GM12878 (cell line): Measurements from ENCODE around the gene STAT3. TPM values are rescaled to one million over a fixed set of nuclear protein-coding genes. Genes with fewer than 3 reads are reported as not detected.

Source experiments
- ATAC-seq: fragments of 200-7000 bp; cut with Tn5 transposase; 3 replicates; pipeline ENCODE4 v1.9.1; 2020; ENCODE audit warnings: mild to moderate bottlenecking, moderate library complexity
- BruUV-seq: library from RNA; stranded (reverse); fragments of 400-500 nt; replicated peaks from 2 replicates; lab custom pipeline; 2021; lab: Mats Ljungman, UMichigan
- CTCF ChIA-PET: fragments of 300-600 bp; sonication (Branson Sonifier 250); formaldehyde crosslinking; extraction: SDS; loops from one replicate; lab custom pipeline; 2021; ENCODE audit warnings: inconsistent platforms; lab: Yijun Ruan, JAX
- POLR2A ChIA-PET: fragments of 350-600 bp; formaldehyde crosslinking; extraction: SDS; loops from one replicate; lab custom pipeline; 2021; ENCODE audit warnings: inconsistent platforms; lab: Charles Lee
- RAD21 ChIA-PET: fragments of 300-600 bp; sonication (Branson Sonifier 250); formaldehyde crosslinking; loops from one replicate; lab custom pipeline; 2023; ENCODE audit warnings: antibody characterized with exemption; ENCODE audit not compliant: unreplicated experiment; lab: Charles Lee
- SMC1A ChIA-PET: fragments of 300-600 bp; sonication (Branson Sonifier 250); formaldehyde crosslinking; loops from one replicate; lab custom pipeline; 2023; ENCODE audit not compliant: unreplicated experiment, uncharacterized antibody; lab: Charles Lee
- DNase-seq: peaks from one replicate; pipeline ENCODE4 v3.0.0-alpha.2; 2011; ENCODE audit warnings: low read depth, low spot score
- FAIRE-seq: peaks from 3 replicates; lab custom pipeline; 2011; peaks lifted over from hg19 to GRCh38; lab: Jason Lieb, UNC
- H2AFZ ChIP-seq: 2 replicates; pipeline ENCODE4 v1.6.0; 2011; ENCODE audit warnings: low read depth, low read length, control low read depth; ENCODE audit not compliant: control insufficient read depth
- H3K27ac ChIP-seq: 2 replicates; pipeline ENCODE4 v1.5.1; 2011; ENCODE audit warnings: control low read depth; ENCODE audit not compliant: control insufficient read depth, insufficient read depth
- H3K27me3 ChIP-seq, 2 experiments: replicated peaks in 1 of 2; 2 replicates each; pipeline versions ENCODE4 v1.6.0 to v1.6.1; 2011; ENCODE audit warnings: low read length in 1 of 2; ENCODE audit not compliant: control insufficient read depth in 2 of 2, insufficient read depth in 2 of 2
- H3K36me3 ChIP-seq, 2 experiments: 2 replicates each; pipeline ENCODE4 v1.5.1; 2011; ENCODE audit warnings: low read length in 1 of 2; ENCODE audit not compliant: control insufficient read depth in 2 of 2, insufficient read depth in 2 of 2
- H3K4me1 ChIP-seq: 2 replicates; pipeline ENCODE4 v1.6.1; 2011; ENCODE audit warnings: mild to moderate bottlenecking, low read length, moderate library complexity, mixed read lengths; ENCODE audit not compliant: control insufficient read depth, insufficient read depth
- H3K4me2 ChIP-seq: 2 replicates; pipeline ENCODE4 v1.6.0; 2011; ENCODE audit warnings: control low read depth; ENCODE audit not compliant: control insufficient read depth, insufficient read depth
- H3K4me3 ChIP-seq: fragments of 200-600 bp; sonication (generic); 2 replicates; pipeline ENCODE4 v1.5.1; 2016
- H3K79me2 ChIP-seq: 2 replicates; pipeline ENCODE4 v1.6.0; 2011; ENCODE audit warnings: low read length; ENCODE audit not compliant: control insufficient read depth, insufficient read depth
- H3K9ac ChIP-seq: 2 replicates; pipeline ENCODE4 v1.8.0; 2011; ENCODE audit warnings: low read length, control low read depth, mixed read lengths; ENCODE audit not compliant: control insufficient read depth, insufficient read depth
- H3K9me3 ChIP-seq: replicated peaks from 3 replicates; pipeline ENCODE4 v1.5.1; 2011; ENCODE audit warnings: mild to moderate bottlenecking, low read length; ENCODE audit not compliant: control insufficient read depth, insufficient read depth
- H4K20me1 ChIP-seq: 2 replicates; pipeline ENCODE4 v1.6.0; 2011; ENCODE audit not compliant: control insufficient read depth, insufficient read depth
- ATF7 ChIP-seq: fragments of 450-650 bp; IDR thresholded peaks from 2 replicates; pipeline ENCODE4 v1.6.1; 2016; ENCODE audit warnings: low read depth, mild to moderate bottlenecking
- JUND ChIP-seq: IDR thresholded peaks from 2 replicates; pipeline ENCODE4 v1.6.1; 2012; ENCODE audit warnings: low read depth, mild to moderate bottlenecking, low read length, improper control_type of control experiment, moderate library complexity
- MEF2B ChIP-seq: fragments of 450-650 bp; IDR thresholded peaks from 2 replicates; pipeline ENCODE4 v1.6.1; 2018; ENCODE audit warnings: mild to moderate bottlenecking, moderate library complexity; ENCODE audit not compliant: partially characterized antibody, poor library complexity, severe bottlenecking
- PML ChIP-seq: IDR thresholded peaks from 2 replicates; pipeline ENCODE4 v1.6.1; 2012; ENCODE audit warnings: low read length, inconsistent platforms
- SREBF1 ChIP-seq: IDR thresholded peaks from 2 replicates; pipeline ENCODE4 v1.6.1; 2012; ENCODE audit warnings: mild to moderate bottlenecking, low read length
- WGBS: methylation state at CpG from one replicate; pipeline ENCODE4 v1.1.6; 2016; ENCODE audit warnings: low lambda C conversion rate; ENCODE audit not compliant: insufficient replicate concordance, insufficient coverage; ENCODE audit errors: missing lambda C conversion rate; 5-methylcytosine and 5-hydroxymethylcytosine counted together
- in situ Hi-C: fragments of 300-500 bp; cut with MboI; formaldehyde crosslinking; loops from 9 replicates; pipeline ENCODE4 v1.14.3; 2018; ENCODE audit warnings: mixed read lengths
- intact Hi-C: fragments of 100-400 bp; cut with micrococcal nuclease; formaldehyde crosslinking; loops from one replicate; pipeline ENCODE4 v1.14.2; 2022; ENCODE audit not compliant: unreplicated experiment
- polyA plus RNA-seq, 11 experiments: library from polyadenylated mRNA; depleted of rRNA in 4 of 11; unstranded in 6 of 11; stranded (reverse) in 5 of 11; fragments of >200 nt; fragmentation: Nextera tagmentation in 4 of 11; fragmentation: Illumina TruSeq in 1 of 11; extraction: Ambion mirVana in 4 of 11; extraction: Trizol in 1 of 11; gene quantifications; 1 replicate in 1 of 11; 2 replicates in 10 of 11; pipeline versions ENCODE4 v1.2.1 to v1.2.3, GENCODE V29; 2011 to 2016; ENCODE audit warnings: inconsistent platforms in 2 of 11, missing spikeins in 2 of 11, low read depth in 1 of 11
- total RNA-seq, 4 experiments: library from RNA; depleted of rRNA in 3 of 4; stranded (reverse); fragments of >200 nt in 3 of 4; fragmentation: Illumina TruSeq in 1 of 4; extraction: Trizol in 1 of 4; gene quantifications; 2 replicates each; pipeline versions ENCODE4 v1.2.1 to v1.2.3, GENCODE V29; 2013 to 2021

The STAT3 gene
- total and polyA plus RNA-seq, 10 of the 15 experiments (the other 5 are each of a cell fraction or from before 2014, with no cell fraction given): 18.4 to 96.4 (median 60.9) TPM

DNA sequence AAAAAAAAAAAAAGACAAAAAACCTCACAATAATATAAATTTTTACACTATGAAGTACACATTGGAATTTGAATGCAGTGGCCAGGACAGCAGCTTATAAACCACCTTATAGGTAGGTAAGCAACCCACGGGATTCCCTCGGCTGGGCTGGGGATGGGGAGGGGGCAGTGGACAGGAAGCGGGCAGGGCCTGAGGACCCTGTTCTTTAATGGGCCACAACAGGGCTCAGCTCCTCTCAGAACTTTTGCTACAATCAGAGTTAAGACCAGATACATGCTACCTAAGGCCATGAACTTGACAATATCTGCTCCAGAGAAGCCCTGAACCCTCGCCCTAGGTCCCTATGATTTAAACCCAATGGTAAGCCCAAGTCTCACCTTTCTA is 74.9 kb downstream of the STAT3 start:
- H3K27me3 ChIP-seq: no peaks in the 10 kb centered on the region
- in situ Hi-C loops (no loop called here), intact Hi-C loops (loop anchor here (2.0 kb wide), 1 partner anchor 93 kb away; no protein-coding TSS in a partner anchor)
- H3K27ac ChIP-seq: no peak overlapping the region
- no peak for ATAC-seq
- H3K4me2 ChIP-seq: no peak overlapping the region
- RAD21 ChIA-PET: interaction anchor here (0.7 to 21.1 kb wide), 6 partner anchors 9 to 215 kb away, joined by 3 to 373 read pairs (median 4); no protein-coding TSS in a partner anchor
- WGBS: 85% methylated on average over 4 of the region's 4 CpGs
- CTCF ChIA-PET: interaction anchor here (0.6 to 22.1 kb wide), 9 partner anchors 9 to 132 kb away, joined by 3 to 732 read pairs (median 4); partner anchors contain the start of gene GHDC
- no peak overlapping the region for H2AFZ ChIP-seq
- H3K9ac ChIP-seq: no peak overlapping the region
- no peak overlapping the region for H3K4me3 ChIP-seq
- peaks cover 14 to 25% of the 10 kb centered on the region in 2 experiments; a peak in 3 of 4 replicates for H3K36me3 ChIP-seq
- no peaks in the 10 kb centered on the region for H4K20me1 ChIP-seq
- H3K79me2 ChIP-seq: no peaks in the 10 kb centered on the region
- POLR2A ChIA-PET: interaction anchor here (0.7 to 1.7 kb wide), 4 partner anchors 69 to 288 kb away, joined by 4 to 7 read pairs (median 6); partner anchors contain the start of gene KAT2A
- SMC1A ChIA-PET: interaction anchor here (1.3 to 23.8 kb wide), 3 partner anchors 9 to 92 kb away, joined by 5 to 528 read pairs (median 7); partner anchors contain the start of gene STAT3
- FAIRE-seq: no peak
- H3K9me3 ChIP-seq: no peaks in the 10 kb centered on the region
- BruUV-seq: no TSS peak
- peaks cover 43% of the 10 kb centered on the region for H3K4me1 ChIP-seq
- TF ChIP-seq MEF2B: no peak
- TF ChIP-seq PML: no peak
- no peak for TF ChIP-seq SREBF1
- no peak for TF ChIP-seq JUND
- no peak for TF ChIP-seq ATF7
- no peak for DNase-seq
